GM13977 (cell line): Measurements from ENCODE around the gene HPCA.

Experiments
- DNase-seq: peaks from one replicate; pipeline ENCODE4 v3.0.0; 2012; ENCODE audit warnings: low spot score
- in situ Hi-C: fragments of 300-500 bp; cut with MboI; formaldehyde crosslinking; loops from one replicate; pipeline ENCODE4 v1.12.0; 2022; ENCODE audit warnings: low sequenced_read_pairs, low pct_unique_long_range_greater_than_20kb, mixed read lengths, inconsistent platforms; ENCODE audit not compliant: unreplicated experiment
- TF ChIP-seq, protein P1 (sequence below): IDR thresholded peaks from 2 replicates; pipeline ENCODE4 v1.5.1; 2012; ENCODE audit warnings: mild to moderate bottlenecking, control low read depth; ENCODE audit not compliant: insufficient read depth; ENCODE audit errors: extremely low read depth, missing control alignments

HPCA gene

GRCh38 chr1:32896451-32896850, 10.2 kb downstream of the HPCA start:
- TF ChIP-seq, protein P1, sequence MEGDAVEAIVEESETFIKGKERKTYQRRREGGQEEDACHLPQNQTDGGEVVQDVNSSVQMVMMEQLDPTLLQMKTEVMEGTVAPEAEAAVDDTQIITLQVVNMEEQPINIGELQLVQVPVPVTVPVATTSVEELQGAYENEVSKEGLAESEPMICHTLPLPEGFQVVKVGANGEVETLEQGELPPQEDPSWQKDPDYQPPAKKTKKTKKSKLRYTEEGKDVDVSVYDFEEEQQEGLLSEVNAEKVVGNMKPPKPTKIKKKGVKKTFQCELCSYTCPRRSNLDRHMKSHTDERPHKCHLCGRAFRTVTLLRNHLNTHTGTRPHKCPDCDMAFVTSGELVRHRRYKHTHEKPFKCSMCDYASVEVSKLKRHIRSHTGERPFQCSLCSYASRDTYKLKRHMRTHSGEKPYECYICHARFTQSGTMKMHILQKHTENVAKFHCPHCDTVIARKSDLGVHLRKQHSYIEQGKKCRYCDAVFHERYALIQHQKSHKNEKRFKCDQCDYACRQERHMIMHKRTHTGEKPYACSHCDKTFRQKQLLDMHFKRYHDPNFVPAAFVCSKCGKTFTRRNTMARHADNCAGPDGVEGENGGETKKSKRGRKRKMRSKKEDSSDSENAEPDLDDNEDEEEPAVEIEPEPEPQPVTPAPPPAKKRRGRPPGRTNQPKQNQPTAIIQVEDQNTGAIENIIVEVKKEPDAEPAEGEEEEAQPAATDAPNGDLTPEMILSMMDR: no peak
- in situ Hi-C loops: no loop called here
- DNase-seq: no peak

GRCh38 chr1:32897082-32898049, 11.1 kb downstream of the HPCA start:
- in situ Hi-C loops: no loop called here
- TF ChIP-seq, protein P1: no peak
- DNase-seq: no peak

DNA sequence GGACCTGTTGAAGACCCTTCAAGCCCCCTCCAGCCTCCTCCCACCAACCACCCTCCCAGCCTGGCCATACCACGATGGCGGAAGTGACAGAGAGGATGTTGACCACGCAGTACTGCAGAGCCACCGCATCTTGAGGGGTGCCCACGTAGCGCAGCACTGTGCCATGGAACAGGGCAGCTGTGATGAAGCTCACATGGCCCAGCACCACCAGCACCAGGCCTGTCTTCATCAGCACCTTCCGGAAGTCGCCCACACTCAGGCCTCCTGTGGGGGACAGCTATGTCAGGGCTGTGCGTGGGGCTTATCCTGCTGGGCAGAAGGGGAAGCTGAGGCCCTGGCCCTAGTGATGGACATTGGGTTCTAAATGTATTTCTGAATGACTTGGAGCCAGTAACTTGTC, 11.8 kb downstream of the HPCA start:
- in situ Hi-C loops: no loop called here
- TF ChIP-seq, protein P1: no peak
- no peak for DNase-seq

- TF ChIP-seq, protein P1: no peak
- no peak for DNase-seq
- in situ Hi-C loops: no loop called here
Measured at GRCh38 chr1:32898958-32899357, 12.7 kb downstream of the HPCA start.

DNA sequence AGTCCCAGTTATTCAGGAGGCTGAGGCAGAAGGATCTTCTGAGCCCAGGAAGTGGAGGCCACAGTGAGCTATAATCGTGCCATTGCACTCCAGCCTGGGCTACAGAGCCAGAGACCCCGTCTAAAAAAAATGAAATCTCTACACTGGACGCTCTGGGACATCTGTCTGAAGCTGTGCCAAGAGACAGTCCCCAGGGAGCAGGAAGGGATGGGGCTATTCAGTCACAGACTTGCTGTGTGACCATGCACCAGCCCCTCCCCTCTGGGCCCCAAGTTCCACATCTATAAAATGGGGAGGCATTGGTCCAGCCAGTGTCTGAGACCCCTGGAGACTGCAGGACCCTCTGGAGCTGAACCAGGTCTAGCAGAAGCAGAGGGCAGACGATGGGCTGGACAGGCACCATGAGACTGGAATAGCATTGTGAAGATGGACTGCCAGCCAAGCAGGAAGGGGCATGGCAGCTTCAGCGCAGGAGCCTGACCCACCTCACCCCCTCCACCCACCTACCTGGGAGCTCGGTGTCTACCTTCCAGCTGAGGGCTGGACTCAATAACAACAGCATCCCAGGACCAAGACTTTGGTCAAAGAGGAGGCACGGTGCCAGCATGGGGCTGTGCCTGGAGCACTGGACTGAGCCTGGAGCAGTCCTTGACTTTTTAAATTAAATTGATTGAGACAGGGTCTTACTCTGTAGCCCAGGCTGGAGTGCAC, 13.4 kb downstream of the HPCA start:
- no peak for DNase-seq
- in situ Hi-C loops: no loop called here
- TF ChIP-seq, protein P1: no peak

GRCh38 chr1:32900371-32900955, 14.2 kb downstream of the HPCA start:
- TF ChIP-seq, protein P1: no peak
- in situ Hi-C loops: no loop called here
- DNase-seq: no peak
